T-cell (primary cell): Measurements from ENCODE around the gene DNAI1. TPM values are rescaled to one million over a fixed set of nuclear protein-coding genes. Genes with fewer than 3 reads are reported as not detected.

Experiments used
- ATAC-seq, 4 experiments: fragments of 200-7000 bp in 3 of 4; fragments of 150-1000 bp in 1 of 4; cut with Tn5 transposase; replicated peaks in 1 of 4; 1 replicate in 3 of 4; 2 replicates in 1 of 4; pipeline ENCODE4 v1.10.0; 2021; ENCODE audit warnings: moderate library complexity in 3 of 4, mild to moderate bottlenecking in 2 of 4, moderate number of reproducible peaks in 1 of 4
- CTCF ChIA-PET, 2 donors: fragments of 300-600 bp; sonication (Branson Sonifier 250); formaldehyde crosslinking; loops; one replicate each; lab custom pipeline; 2022; ENCODE audit warnings: antibody characterized with exemption in 2 of 2; lab: Charles Lee
- POLR2A ChIA-PET, 2 donors: fragments of 300-600 bp; sonication (Branson Sonifier 250); formaldehyde crosslinking; loops; one replicate each; lab custom pipeline; 2022; ENCODE audit warnings: antibody characterized with exemption in 2 of 2; lab: Charles Lee
- DNase-seq, 35 experiments: peaks; one replicate each; pipeline versions ENCODE4 v3.0.0 to v3.0.0-alpha.2; 2013 to 2023
- H3K27ac ChIP-seq: one replicate; pipeline ENCODE4 v1.5.1; 2013; ENCODE audit warnings: low read length
- H3K27me3 ChIP-seq, 2 experiments: replicated peaks in 1 of 2; 1 replicate in 1 of 2; 2 replicates in 1 of 2; pipeline versions ENCODE4 v1.6.1 to v1.7.0; 2013; ENCODE audit warnings: low read length in 1 of 2, mixed read lengths in 1 of 2; ENCODE audit not compliant: control insufficient read depth in 2 of 2, insufficient read depth in 2 of 2; ENCODE audit errors: extremely low read depth in 1 of 2
- H3K36me3 ChIP-seq, 2 donors: 1 replicate in 1 of 2; 2 replicates in 1 of 2; pipeline versions ENCODE4 v1.6.1 to v1.7.0; 2013; ENCODE audit warnings: low read length in 1 of 2; ENCODE audit not compliant: control insufficient read depth in 2 of 2, insufficient read depth in 1 of 2; ENCODE audit errors: extremely low read depth in 1 of 2
- H3K4me1 ChIP-seq, 2 experiments: 1 replicate in 1 of 2; 2 replicates in 1 of 2; pipeline versions ENCODE4 v1.6.1 to v1.7.0; 2013; ENCODE audit warnings: low read length in 2 of 2, mixed read lengths in 1 of 2; ENCODE audit not compliant: insufficient read depth in 2 of 2, control insufficient read depth in 1 of 2; ENCODE audit errors: extremely low read depth in 1 of 2
- H3K4me3 ChIP-seq, 2 donors: 1 replicate in 1 of 2; 2 replicates in 1 of 2; pipeline versions ENCODE4 v1.5.1 to v1.7.0; 2013; ENCODE audit warnings: mild to moderate bottlenecking in 2 of 2, low read length in 1 of 2, moderate library complexity in 1 of 2; ENCODE audit not compliant: control insufficient read depth in 1 of 2; ENCODE audit errors: extremely low read depth in 1 of 2
- H3K9me3 ChIP-seq: 2 replicates; pipeline ENCODE4 v1.7.0; 2013
- H3K27ac Mint-ChIP-seq, 2 donors: one replicate each; pipeline ENCODE4 v1.8.0; 2020 to 2021; ENCODE audit warnings: mild to moderate bottlenecking in 2 of 2, mixed read lengths in 2 of 2
- H3K27me3 Mint-ChIP-seq, 2 donors: one replicate each; pipeline ENCODE4 v1.8.0; 2021 to 2022; ENCODE audit warnings: mixed read lengths in 2 of 2
- H3K36me3 Mint-ChIP-seq: one replicate; pipeline ENCODE4 v1.8.0; 2021; ENCODE audit warnings: mixed read lengths
- H3K4me1 Mint-ChIP-seq, 3 donors: one replicate each; pipeline ENCODE4 v1.8.0; 2020 to 2022; ENCODE audit warnings: mixed read lengths in 3 of 3, mild to moderate bottlenecking in 1 of 3
- H3K4me3 Mint-ChIP-seq, 3 donors: one replicate each; pipeline ENCODE4 v1.8.0; 2020 to 2022; ENCODE audit warnings: mild to moderate bottlenecking in 3 of 3, mixed read lengths in 3 of 3, moderate library complexity in 3 of 3
- H3K9me3 Mint-ChIP-seq, 3 donors: one replicate each; pipeline ENCODE4 v1.8.0; 2020 to 2022; ENCODE audit warnings: mixed read lengths in 3 of 3
- WGBS: methylation state at CpG from one replicate; pipeline ENCODE4 v1.1.5; 2013; ENCODE audit warnings: missing lambda C conversion rate; ENCODE audit not compliant: insufficient coverage; 5-methylcytosine and 5-hydroxymethylcytosine counted together
- total RNA-seq, 35 experiments: library from RNA in 6 of 35; stranded (reverse) in 6 of 35; fragments of 120-200 nt in 1 of 35; gene quantifications; one replicate each; pipeline versions ENCODE4 v1.2.1 to v1.2.4 and lab custom pipeline; 2013 to 2026

The DNAI1 gene
- total RNA-seq, 5 donors from 2014 or later (not counting 1 experiment from before 2014, with no cell fraction given): not detected

DNA sequence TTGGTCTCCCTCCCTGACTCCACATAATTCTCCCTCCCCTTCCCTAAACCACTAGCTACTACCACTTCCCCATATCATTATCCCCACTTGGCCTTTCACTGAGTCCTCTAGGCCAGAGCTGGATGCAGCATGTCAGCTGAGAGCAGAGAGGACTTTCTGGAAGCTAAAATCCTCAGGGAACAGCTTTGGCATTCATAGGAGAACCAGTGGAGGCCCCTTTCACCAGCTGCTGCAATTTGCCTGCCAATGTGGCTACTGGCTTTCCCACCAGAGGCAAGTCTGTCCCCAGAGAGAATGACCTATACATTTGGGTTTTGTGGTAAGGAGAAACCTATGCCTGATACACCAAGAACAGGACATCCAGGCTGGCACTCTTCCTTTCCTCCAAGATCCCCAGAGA, 14.6 kb upstream of the DNAI1 start:
- Mint-ChIP-seq H3K36me3 (peaks cover 2% of the 10 kb centered on the region), H3K27me3 (no peaks in the 10 kb centered on the region), H3K4me3 (no peak overlapping the region), H3K9me3 (no peaks in the 10 kb centered on the region), H3K27ac (no peak overlapping the region), H3K4me1 (peaks cover 12 to 18% (median 14%) of the 10 kb centered on the region in 3 donors)
- Histone ChIP-seq H3K27ac (no peak overlapping the region), H3K4me3 (no peak overlapping the region), H3K36me3 (no peaks in the 10 kb centered on the region), H3K4me1 (peaks cover 0 to 8% of the 10 kb centered on the region in 2 experiments), H3K9me3 (no peaks in the 10 kb centered on the region), H3K27me3 (no peaks in the 10 kb centered on the region)
- ATAC-seq (no peak), DNase-seq (no peak)
- CTCF ChIA-PET: no interaction called here
- POLR2A ChIA-PET: no interaction called here

DNA sequence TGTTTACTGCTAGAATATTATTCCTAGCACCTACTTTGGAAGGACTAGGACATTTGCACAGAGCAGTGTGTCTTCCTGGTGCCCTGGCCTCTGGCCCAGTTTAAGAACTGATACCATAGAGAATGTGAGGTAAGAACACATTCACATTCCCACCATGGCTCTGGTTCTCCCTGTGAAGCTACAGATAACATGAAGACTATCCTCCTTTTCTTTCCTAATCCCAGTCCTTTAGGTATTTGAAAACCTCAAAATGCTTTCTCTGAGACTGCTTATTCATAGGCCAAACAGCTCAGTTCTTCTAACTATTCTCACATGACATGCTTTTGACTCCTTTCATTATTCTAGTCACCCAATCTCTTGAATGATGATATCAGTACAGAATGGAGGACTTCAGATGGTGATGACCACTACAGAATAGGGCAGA, 12.1 kb upstream of the DNAI1 start:
- H3K4me3 ChIP-seq: no peak overlapping the region
- H3K4me3 Mint-ChIP-seq: no peak overlapping the region
- POLR2A ChIA-PET: no interaction called here
- H3K9me3 ChIP-seq: no peaks in the 10 kb centered on the region
- DNase-seq: no peak
- no peak overlapping the region for H3K27ac Mint-ChIP-seq
- H3K36me3 ChIP-seq: no peaks in the 10 kb centered on the region
- CTCF ChIA-PET: interaction anchor here (0.7 kb wide), 2 partner anchors 43 to 191 kb away, joined by 3 to 4 read pairs; no protein-coding TSS in a partner anchor
- H3K27me3 Mint-ChIP-seq: no peaks in the 10 kb centered on the region
- no peaks in the 10 kb centered on the region for H3K9me3 Mint-ChIP-seq
- H3K27me3 ChIP-seq: no peaks in the 10 kb centered on the region
- ATAC-seq: no peak
- no peak overlapping the region for H3K27ac ChIP-seq
- peaks cover 8% of the 10 kb centered on the region for H3K36me3 Mint-ChIP-seq
- H3K4me1 ChIP-seq: no peaks in the 10 kb centered on the region
- peaks cover 2 to 6% (median 5%) of the 10 kb centered on the region in 3 donors for H3K4me1 Mint-ChIP-seq

DNA sequence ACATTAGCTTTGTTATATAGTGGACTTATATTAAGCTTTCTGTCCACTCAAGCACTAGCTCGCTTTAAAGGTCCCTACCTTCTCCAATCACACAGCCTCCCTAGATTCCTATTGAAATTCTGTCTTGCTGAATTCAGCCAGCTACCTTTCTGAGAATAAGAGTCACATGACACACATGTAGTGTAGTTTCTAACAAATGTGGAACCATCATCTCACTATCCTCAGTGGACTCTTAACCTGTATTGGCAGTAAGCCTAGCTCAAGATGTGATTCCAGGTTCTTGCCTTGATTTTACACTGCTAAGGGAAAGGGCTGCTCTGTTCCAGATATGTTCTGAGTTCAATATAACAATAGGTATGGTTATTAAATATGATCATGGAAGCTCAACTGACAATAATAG, 11.7 kb upstream of the DNAI1 start:
- ATAC-seq (no peak), DNase-seq (no peak)
- Histone ChIP-seq H3K27ac (no peak overlapping the region), H3K4me3 (no peak overlapping the region), H3K36me3 (no peaks in the 10 kb centered on the region), H3K27me3 (no peaks in the 10 kb centered on the region), H3K4me1 (no peaks in the 10 kb centered on the region), H3K9me3 (no peaks in the 10 kb centered on the region)
- H3K4me3 Mint-ChIP-seq: no peak overlapping the region
- H3K36me3 Mint-ChIP-seq: peaks cover 8% of the 10 kb centered on the region
- H3K4me1 Mint-ChIP-seq: peaks cover 0 to 7% (median 2%) of the 10 kb centered on the region in 3 donors
- POLR2A ChIA-PET: no interaction called here
- CTCF ChIA-PET: no interaction called here
- H3K9me3 Mint-ChIP-seq: no peaks in the 10 kb centered on the region
- WGBS: no CpG with 5 or more reads among the region's 1 CpG
- no peaks in the 10 kb centered on the region for H3K27me3 Mint-ChIP-seq
- no peak overlapping the region for H3K27ac Mint-ChIP-seq

DNA sequence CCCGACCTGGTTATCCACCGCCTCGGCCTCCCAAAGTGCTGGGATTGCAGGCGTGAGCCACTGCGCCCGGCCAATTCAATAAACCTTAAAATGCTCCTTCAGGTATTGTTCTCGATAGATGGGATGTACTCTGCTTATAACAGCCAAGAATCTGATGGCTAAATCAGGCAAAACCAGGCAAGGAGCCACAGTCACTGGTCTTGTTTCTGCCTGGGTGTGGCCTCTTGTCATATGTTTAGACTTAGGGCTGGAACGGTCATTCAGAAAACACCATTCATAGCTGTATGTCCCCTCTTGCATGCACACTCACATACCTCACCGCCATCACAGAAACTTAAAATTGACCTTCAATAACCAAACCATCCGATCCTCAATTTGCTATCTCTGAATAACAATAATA, 8.0 kb upstream of the DNAI1 start:
- Histone ChIP-seq H3K27me3 (no peaks in the 10 kb centered on the region), H3K4me1 (no peaks in the 10 kb centered on the region), H3K4me3 (no peak overlapping the region), H3K27ac (no peak overlapping the region), H3K36me3 (no peaks in the 10 kb centered on the region), H3K9me3 (no peaks in the 10 kb centered on the region)
- H3K27ac Mint-ChIP-seq: no peak overlapping the region
- H3K27me3 Mint-ChIP-seq: no peaks in the 10 kb centered on the region
- H3K4me1 Mint-ChIP-seq: peaks cover 5 to 17% (median 11%) of the 10 kb centered on the region in 3 donors
- POLR2A ChIA-PET: no interaction called here
- ATAC-seq (no peak), DNase-seq (no peak)
- H3K4me3 Mint-ChIP-seq: no peak overlapping the region
- no peaks in the 10 kb centered on the region for H3K9me3 Mint-ChIP-seq
- H3K36me3 Mint-ChIP-seq: peaks cover 13% of the 10 kb centered on the region
- CTCF ChIA-PET: no interaction called here
- WGBS: 100% methylated on average over 3 of the region's 10 CpGs

DNA sequence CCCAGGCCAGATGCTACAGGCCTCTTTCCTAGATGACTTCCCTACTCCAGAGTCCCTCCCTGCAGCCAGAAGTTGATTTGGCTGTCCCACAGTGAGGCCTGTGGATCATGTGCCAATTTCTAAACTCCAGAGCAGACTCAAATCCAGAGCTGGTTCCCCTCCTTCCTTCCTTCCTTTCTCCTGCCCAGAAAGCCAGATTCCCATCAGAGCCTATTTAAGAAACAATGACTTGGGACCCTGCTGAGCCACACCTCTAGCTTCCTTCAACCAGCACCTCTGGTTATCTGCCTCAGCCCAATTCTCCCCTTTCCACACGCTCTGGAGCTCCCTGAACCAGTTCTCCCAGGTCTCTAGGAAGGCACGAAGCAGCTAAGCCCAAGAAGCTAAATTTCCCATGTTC, 7.5 kb upstream of the DNAI1 start:
- H3K4me1 Mint-ChIP-seq: peaks cover 6 to 18% (median 12%) of the 10 kb centered on the region in 3 donors
- no peaks in the 10 kb centered on the region for H3K9me3 Mint-ChIP-seq
- peaks cover 13% of the 10 kb centered on the region for H3K36me3 Mint-ChIP-seq
- H3K4me3 Mint-ChIP-seq: no peak overlapping the region
- ChIA-PET CTCF (no interaction called here), POLR2A (no interaction called here)
- Histone ChIP-seq H3K27me3 (no peaks in the 10 kb centered on the region), H3K27ac (no peak overlapping the region), H3K4me3 (no peak overlapping the region), H3K4me1 (no peaks in the 10 kb centered on the region), H3K9me3 (no peaks in the 10 kb centered on the region), H3K36me3 (no peaks in the 10 kb centered on the region)
- WGBS: no CpG with 5 or more reads among the region's 2 CpGs
- ATAC-seq (no peak), DNase-seq (no peak)
- no peak overlapping the region for H3K27ac Mint-ChIP-seq
- no peaks in the 10 kb centered on the region for H3K27me3 Mint-ChIP-seq

DNA sequence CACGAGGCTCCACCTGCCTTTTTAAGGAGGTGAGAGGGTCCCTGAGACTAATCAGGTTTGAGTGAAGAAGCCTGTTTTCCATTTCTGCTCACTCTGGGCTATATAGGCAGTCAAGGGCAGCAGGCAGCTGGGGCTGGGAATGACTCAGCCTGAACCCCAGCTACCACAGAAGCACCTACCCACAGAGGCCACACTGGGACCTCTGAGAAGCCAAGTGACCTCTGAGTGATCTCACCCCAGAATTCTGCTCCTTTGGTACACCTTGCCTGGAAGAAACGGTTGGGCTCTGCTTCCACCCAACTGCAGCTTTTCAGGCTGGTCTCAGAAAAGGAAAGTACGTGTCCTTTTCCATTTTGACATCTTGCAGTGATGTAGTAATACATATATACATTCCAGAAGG, 7.1 kb upstream of the DNAI1 start:
- H3K36me3 Mint-ChIP-seq: peaks cover 13% of the 10 kb centered on the region
- ATAC-seq: no peak

DNA sequence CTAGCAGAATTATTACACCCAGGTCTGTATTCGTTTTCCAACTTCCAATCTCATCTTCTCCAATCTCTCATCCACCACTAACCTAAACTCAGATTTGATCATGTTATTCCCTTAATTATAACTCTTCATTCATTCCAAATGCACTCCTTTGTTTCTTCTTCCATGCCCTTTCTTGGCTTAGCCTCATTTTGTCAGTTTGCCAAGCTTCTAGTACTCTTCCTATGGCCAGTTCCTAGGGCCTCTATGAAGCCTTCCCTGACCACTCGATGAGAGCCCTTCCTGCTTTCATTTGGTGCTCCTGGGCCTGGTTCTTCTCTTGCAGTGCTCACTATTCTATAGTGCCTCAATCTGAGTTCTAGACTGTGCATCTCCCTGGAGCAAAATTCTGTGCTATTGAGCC, 6.0 kb upstream of the DNAI1 start:
- H3K36me3 Mint-ChIP-seq: peaks cover 13% of the 10 kb centered on the region
- POLR2A ChIA-PET: no interaction called here
- no peaks in the 10 kb centered on the region for H3K9me3 Mint-ChIP-seq
- H3K27me3 Mint-ChIP-seq: no peaks in the 10 kb centered on the region
- Histone ChIP-seq H3K9me3 (no peaks in the 10 kb centered on the region), H3K4me3 (no peak overlapping the region), H3K36me3 (no peaks in the 10 kb centered on the region), H3K27ac (no peak overlapping the region), H3K4me1 (peaks cover 6 to 10% of the 10 kb centered on the region in 2 experiments), H3K27me3 (no peaks in the 10 kb centered on the region)
- ATAC-seq (no peak), DNase-seq (no peak)
- H3K4me1 Mint-ChIP-seq: peaks cover 21 to 33% (median 26%) of the 10 kb centered on the region in 3 donors
- no peak overlapping the region for H3K4me3 Mint-ChIP-seq
- 91% methylated on average over 2 of the region's 2 CpGs for WGBS
- CTCF ChIA-PET: no interaction called here
- H3K27ac Mint-ChIP-seq: no peak overlapping the region

More for the DNA sequence above, 7.1 kb upstream of the DNAI1 start:
- Histone ChIP-seq H3K36me3 (no peaks in the 10 kb centered on the region), H3K27me3 (no peaks in the 10 kb centered on the region), H3K9me3 (no peaks in the 10 kb centered on the region), H3K27ac (no peak overlapping the region), H3K4me3 (no peak overlapping the region), H3K4me1 (no peaks in the 10 kb centered on the region)
- DNase-seq: no peak
- peaks cover 10 to 23% (median 16%) of the 10 kb centered on the region in 3 donors for H3K4me1 Mint-ChIP-seq
- ChIA-PET CTCF (no interaction called here), POLR2A (no interaction called here)
- no peak overlapping the region for H3K27ac Mint-ChIP-seq
- no peaks in the 10 kb centered on the region for H3K9me3 Mint-ChIP-seq
- WGBS: no CpG with 5 or more reads among the region's 3 CpGs
- H3K4me3 Mint-ChIP-seq: no peak overlapping the region
- H3K27me3 Mint-ChIP-seq: no peaks in the 10 kb centered on the region
